ENCODE results near the gene COMMD4. TPM values are rescaled to one million over a fixed set of nuclear protein-coding genes. Genes with fewer than 3 reads are reported as not detected.

COMMD4 gene
- total RNA-seq, 1 donor = 54.1 TPM

GRCh38 chr15:75363786-75364185, 27.9 kb downstream of the COMMD4 start:
- DNase-seq (ENCODE audit: low read depth) = no peak

GRCh38 chr15:75364881-75365280, 29.0 kb downstream of the COMMD4 start:
- no peak for DNase-seq (ENCODE audit: low read depth)
- TF ChIP-seq CTCF (IDR thresholded peaks at IDR 0.05; ENCODE audit: insufficient read depth, low read length) = no peak
- H3K4me3 ChIP-seq (ENCODE audit: low read depth, low read length) = no peak overlapping the region

More at GRCh38 chr15:75363786-75364185, 27.9 kb downstream of the COMMD4 start:
- no peak overlapping the region for H3K4me3 ChIP-seq (ENCODE audit: low read depth, low read length)
- TF ChIP-seq CTCF (IDR thresholded peaks at IDR 0.05; ENCODE audit: insufficient read depth, low read length) = no peak

GRCh38 chr15:75366163-75366562, 30.3 kb downstream of the COMMD4 start:
- no peak for TF ChIP-seq CTCF (IDR thresholded peaks at IDR 0.05; ENCODE audit: insufficient read depth, low read length)
- no peak for DNase-seq (ENCODE audit: low read depth)
- no peak overlapping the region for H3K4me3 ChIP-seq (ENCODE audit: low read depth, low read length)

- no peak overlapping the region for H3K4me3 ChIP-seq (ENCODE audit: low read depth, low read length)
- no peak for DNase-seq (ENCODE audit: low read depth)
- no peak for TF ChIP-seq CTCF (IDR thresholded peaks at IDR 0.05; ENCODE audit: insufficient read depth, low read length)
Measured at GRCh38 chr15:75367006-75367405, 31.1 kb downstream of the COMMD4 start.

GRCh38 chr15:75367406-75367912, 31.6 kb downstream of the COMMD4 start:
- DNase-seq (ENCODE audit: low read depth) = no peak
- no peak for TF ChIP-seq CTCF (IDR thresholded peaks at IDR 0.05; ENCODE audit: insufficient read depth, low read length)
- H3K4me3 ChIP-seq (ENCODE audit: low read depth, low read length) = peak overlapping the region; percentile 83

GRCh38 chr15:75367913-75368688, 32.2 kb downstream of the COMMD4 start, which contains the start of gene MAN2C1:
Gene MAN2C1, minus strand, starts transcription at chr15:75368607. Its CDS starts 24 bp downstream, at chr15:75368583.
- peak; percentile 78 for TF ChIP-seq CTCF (IDR thresholded peaks at IDR 0.05; ENCODE audit: insufficient read depth, low read length)
- H3K4me3 ChIP-seq (ENCODE audit: low read depth, low read length) = peak within 1 kb of the TSS; percentile 83
- peak; percentile 91 for DNase-seq (ENCODE audit: low read depth)

All from fibroblast of the aortic adventitia (primary cell).